Fibroblast of lung (primary cell): ENCODE results near the gene C1QTNF3. TPM values are rescaled to one million over a fixed set of nuclear protein-coding genes. Genes with fewer than 3 reads are reported as not detected.
A peak's percentile ranks its signal among the peaks of the same experiment; 100 is the strongest.

Experiments
- DNase-seq, 2 donors: peaks; one replicate each; pipeline versions ENCODE4 v3.0.0 to v3.0.0-alpha.2; 2010; ENCODE audit warnings: low read depth in 2 of 2
- H2AFZ ChIP-seq: 2 replicates; pipeline ENCODE4 v1.5.1; 2012; ENCODE audit warnings: low read length, control low read depth, inconsistent platforms
- H3K27ac ChIP-seq: 2 replicates; pipeline ENCODE4 v1.5.1; 2011; ENCODE audit warnings: low read length, control low read depth; ENCODE audit not compliant: insufficient read depth
- H3K27me3 ChIP-seq: 2 replicates; pipeline ENCODE4 v1.5.1; 2011; ENCODE audit warnings: mild to moderate bottlenecking, low read length; ENCODE audit not compliant: control insufficient read depth, insufficient read depth
- H3K36me3 ChIP-seq: 2 replicates; pipeline ENCODE4 v1.5.1; 2011; ENCODE audit warnings: low read length; ENCODE audit not compliant: control insufficient read depth, insufficient read depth
- H3K4me1 ChIP-seq: 2 replicates; pipeline ENCODE4 v1.5.1; 2011; ENCODE audit warnings: low read length; ENCODE audit not compliant: control insufficient read depth, insufficient read depth; ENCODE audit errors: extremely low read depth
- H3K4me2 ChIP-seq: 2 replicates; pipeline ENCODE4 v1.5.1; 2011; ENCODE audit warnings: low read length, control low read depth; ENCODE audit not compliant: insufficient read depth; ENCODE audit errors: extremely low read depth
- H3K4me3 ChIP-seq, 4 experiments: fragments of 200-600 bp in 1 of 4; sonication (generic) in 1 of 4; replicated peaks in 1 of 4; 2 replicates each; pipeline ENCODE4 v1.5.1; 2011 to 2016; ENCODE audit warnings: low read length in 4 of 4, low read depth in 3 of 4, mild to moderate bottlenecking in 3 of 4, control low read depth in 2 of 4, inconsistent platforms in 1 of 4, mixed read lengths in 1 of 4; ENCODE audit not compliant: insufficient read depth in 1 of 4; ENCODE audit errors: control extremely low read depth in 1 of 4
- H3K79me2 ChIP-seq: 2 replicates; pipeline ENCODE4 v1.5.1; 2012; ENCODE audit warnings: mild to moderate bottlenecking, low read length, inconsistent platforms; ENCODE audit not compliant: control insufficient read depth, insufficient read depth
- H3K9ac ChIP-seq: 2 replicates; pipeline ENCODE4 v1.5.1; 2011; ENCODE audit warnings: mild to moderate bottlenecking, low read length, control low read depth; ENCODE audit not compliant: insufficient read depth
- H3K9me3 ChIP-seq: 2 replicates; pipeline ENCODE4 v1.5.1; 2012; ENCODE audit warnings: low read depth, low read length; ENCODE audit not compliant: control insufficient read depth, insufficient read depth
- H4K20me1 ChIP-seq: 2 replicates; pipeline ENCODE4 v1.5.1; 2011; ENCODE audit warnings: low read length; ENCODE audit not compliant: control insufficient read depth, insufficient read depth; ENCODE audit errors: extremely low read depth
- EZH2 ChIP-seq: IDR thresholded peaks from 2 replicates; pipeline ENCODE4 v1.5.1; 2012; ENCODE audit warnings: low read length, control low read depth, mild to moderate bottlenecking; ENCODE audit errors: missing control alignments
- polyA plus RNA-seq, 2 donors: library from polyadenylated mRNA; depleted of rRNA in 1 of 2; stranded (reverse) in 1 of 2; unstranded in 1 of 2; fragments of >200 nt; gene quantifications; 2 replicates each; pipeline ENCODE4 v1.2.1, GENCODE V29; 2011 to 2012; ENCODE audit warnings: missing spikeins in 1 of 2
- total RNA-seq: library from RNA; depleted of rRNA; stranded (reverse); fragments of >200 nt; gene quantifications from 2 replicates; pipeline ENCODE4 v1.2.1, GENCODE V29; 2014
- TF ChIP-seq, protein P1 (sequence below), 2 donors: IDR thresholded peaks in 1 of 2; conservative IDR thresholded peaks in 1 of 2; 1 replicate in 1 of 2; 2 replicates in 1 of 2; pipeline ENCODE4 v1.5.1; 2011 to 2012; ENCODE audit warnings: low read length in 2 of 2, control low read depth in 1 of 2, inconsistent platforms in 1 of 2, low read depth in 1 of 2, mild to moderate bottlenecking in 1 of 2

The C1QTNF3 gene
- total and polyA plus RNA-seq, 2 donors (not counting 1 experiment from before 2014, with no cell fraction given) = 0.68 to 1.2 TPM

DNA sequence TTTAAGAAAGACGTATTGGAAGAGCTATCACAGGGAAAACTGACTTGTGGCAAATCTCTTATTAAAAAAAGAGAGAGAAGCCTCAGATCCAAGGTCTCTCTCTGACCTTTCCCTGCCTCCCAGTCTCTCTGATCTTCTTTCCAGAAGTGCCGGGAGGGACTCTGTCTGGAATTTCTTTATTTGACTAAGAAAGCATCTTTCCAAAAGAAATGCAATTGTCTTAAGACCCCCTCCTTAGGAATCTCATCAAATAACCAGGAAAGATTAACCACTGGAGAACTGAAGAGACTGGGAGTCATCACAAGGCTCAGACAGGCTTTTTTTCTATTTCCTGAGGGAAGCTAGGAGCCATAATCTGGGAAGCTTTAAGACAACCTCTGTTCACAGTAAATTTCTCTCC lies 4.6 kb downstream of the C1QTNF3 start:
- no peak overlapping the region for H3K27ac ChIP-seq
- no peak for DNase-seq
- no peak overlapping the region for H3K4me3 ChIP-seq
- H3K9me3 ChIP-seq = no peaks in the 10 kb centered on the region
- H2AFZ ChIP-seq = no peak overlapping the region
- H4K20me1 ChIP-seq = no peaks in the 10 kb centered on the region
- no peak overlapping the region for H3K9ac ChIP-seq
- H3K79me2 ChIP-seq = no peaks in the 10 kb centered on the region
- H3K4me1 ChIP-seq = no peaks in the 10 kb centered on the region
- H3K4me2 ChIP-seq = no peak overlapping the region
- no peaks in the 10 kb centered on the region for H3K27me3 ChIP-seq
- TF ChIP-seq EZH2 = no peak
- TF ChIP-seq, protein P1, sequence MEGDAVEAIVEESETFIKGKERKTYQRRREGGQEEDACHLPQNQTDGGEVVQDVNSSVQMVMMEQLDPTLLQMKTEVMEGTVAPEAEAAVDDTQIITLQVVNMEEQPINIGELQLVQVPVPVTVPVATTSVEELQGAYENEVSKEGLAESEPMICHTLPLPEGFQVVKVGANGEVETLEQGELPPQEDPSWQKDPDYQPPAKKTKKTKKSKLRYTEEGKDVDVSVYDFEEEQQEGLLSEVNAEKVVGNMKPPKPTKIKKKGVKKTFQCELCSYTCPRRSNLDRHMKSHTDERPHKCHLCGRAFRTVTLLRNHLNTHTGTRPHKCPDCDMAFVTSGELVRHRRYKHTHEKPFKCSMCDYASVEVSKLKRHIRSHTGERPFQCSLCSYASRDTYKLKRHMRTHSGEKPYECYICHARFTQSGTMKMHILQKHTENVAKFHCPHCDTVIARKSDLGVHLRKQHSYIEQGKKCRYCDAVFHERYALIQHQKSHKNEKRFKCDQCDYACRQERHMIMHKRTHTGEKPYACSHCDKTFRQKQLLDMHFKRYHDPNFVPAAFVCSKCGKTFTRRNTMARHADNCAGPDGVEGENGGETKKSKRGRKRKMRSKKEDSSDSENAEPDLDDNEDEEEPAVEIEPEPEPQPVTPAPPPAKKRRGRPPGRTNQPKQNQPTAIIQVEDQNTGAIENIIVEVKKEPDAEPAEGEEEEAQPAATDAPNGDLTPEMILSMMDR (conservative IDR thresholded peaks at IDR 0.05 in 1 of 2, IDR thresholded peaks at IDR 0.05 in 1 of 2; ENCODE audit: low read depth in 1 of 2, low read length in 2 of 2) = no peak
- no peaks in the 10 kb centered on the region for H3K36me3 ChIP-seq

DNA sequence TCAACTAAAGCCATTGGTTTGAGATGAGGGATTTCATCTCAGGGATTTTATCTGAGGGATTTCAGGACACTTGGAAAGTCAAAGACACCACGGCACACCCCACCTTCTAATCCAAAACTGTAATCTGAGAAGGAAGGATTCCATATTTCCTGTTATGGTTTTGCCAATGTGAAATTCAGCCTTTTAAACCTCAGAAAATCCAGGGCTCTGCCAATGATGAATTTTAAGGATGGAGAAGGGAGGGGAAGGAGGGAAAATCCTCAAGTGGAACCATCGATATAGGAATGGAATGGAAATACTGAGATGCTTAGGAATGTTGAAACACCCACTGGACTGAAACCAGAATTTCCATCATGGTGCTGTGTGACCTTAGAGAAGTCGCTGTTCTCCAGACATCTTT lies 5.3 kb downstream of the C1QTNF3 start:
- Histone ChIP-seq H3K9ac (no peak overlapping the region), H2AFZ (no peak overlapping the region), H3K79me2 (no peaks in the 10 kb centered on the region), H3K4me2 (no peak overlapping the region), H3K9me3 (no peaks in the 10 kb centered on the region), H3K27me3 (no peaks in the 10 kb centered on the region), H3K27ac (no peak overlapping the region), H3K4me3 (no peak overlapping the region), H3K4me1 (no peaks in the 10 kb centered on the region), H3K36me3 (no peaks in the 10 kb centered on the region), H4K20me1 (no peaks in the 10 kb centered on the region)
- DNase-seq = peak in 1 of 2 donors; percentile 33
- no peak for TF ChIP-seq EZH2
- TF ChIP-seq, protein P1 (conservative IDR thresholded peaks at IDR 0.05 in 1 of 2, IDR thresholded peaks at IDR 0.05 in 1 of 2; ENCODE audit: low read depth in 1 of 2, low read length in 2 of 2) = no peak

DNA sequence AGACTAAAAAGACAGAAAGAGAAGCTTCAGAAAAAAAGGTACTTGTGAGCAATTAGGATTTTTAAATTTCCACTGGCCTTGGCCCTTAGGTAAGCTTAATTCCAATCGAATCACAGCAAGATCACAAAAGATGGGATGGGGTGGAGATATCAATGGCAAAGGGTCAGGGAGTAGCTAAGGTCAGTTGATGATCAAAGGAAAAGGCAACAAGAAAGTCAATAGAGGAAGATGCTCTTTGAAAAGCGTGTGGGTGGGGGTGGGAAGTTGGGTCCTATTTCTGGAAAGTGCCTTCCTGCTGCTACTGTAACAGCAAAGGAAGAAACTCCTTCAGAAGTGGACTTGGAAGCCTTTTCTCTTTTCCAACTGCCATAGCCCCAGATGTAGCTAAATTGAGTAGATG lies 7.3 kb downstream of the C1QTNF3 start:
- DNase-seq = no peak
- H3K36me3 ChIP-seq = no peaks in the 10 kb centered on the region

More for the DNA sequence above, 7.3 kb downstream of the C1QTNF3 start:
- Histone ChIP-seq H3K79me2 (no peaks in the 10 kb centered on the region), H3K4me2 (no peak overlapping the region), H2AFZ (no peak overlapping the region), H4K20me1 (no peaks in the 10 kb centered on the region), H3K27me3 (no peaks in the 10 kb centered on the region), H3K4me1 (no peaks in the 10 kb centered on the region), H3K9ac (no peak overlapping the region), H3K9me3 (no peaks in the 10 kb centered on the region), H3K27ac (no peak overlapping the region), H3K4me3 (no peak overlapping the region)
- TF ChIP-seq, protein P1 (conservative IDR thresholded peaks at IDR 0.05 in 1 of 2, IDR thresholded peaks at IDR 0.05 in 1 of 2; ENCODE audit: low read depth in 1 of 2, low read length in 2 of 2) = no peak
- TF ChIP-seq EZH2 = no peak
